T-helper 17 cell (primary cell): Measurements from ENCODE around the gene IGF1R. TPM values are rescaled to one million over a fixed set of nuclear protein-coding genes. Genes with fewer than 3 reads are reported as not detected.

Experiments
- ATAC-seq: fragments of 150-1000 bp; cut with Tn5 transposase; 2 replicates; pipeline ENCODE4 v1.10.0; 2021; ENCODE audit warnings: mild to moderate bottlenecking, moderate library complexity
- DNase-seq, 3 donors: peaks; one replicate each; pipeline versions ENCODE4 v3.0.0 to v3.0.0-alpha.2; 2020 to 2021
- H3K9me3 ChIP-seq: one replicate; pipeline ENCODE4 v1.7.0; 2013; ENCODE audit warnings: low read length, mild to moderate bottlenecking; ENCODE audit not compliant: control insufficient read depth, poor library complexity, severe bottlenecking
- H3K27ac Mint-ChIP-seq: one replicate; pipeline ENCODE4 v1.8.0; 2022; ENCODE audit warnings: mild to moderate bottlenecking, moderate library complexity, mixed read lengths
- H3K27me3 Mint-ChIP-seq: one replicate; pipeline ENCODE4 v1.8.0; 2022; ENCODE audit warnings: mixed read lengths
- H3K36me3 Mint-ChIP-seq: one replicate; pipeline ENCODE4 v1.8.0; 2022; ENCODE audit warnings: low read depth, mixed read lengths
- H3K4me1 Mint-ChIP-seq: one replicate; pipeline ENCODE4 v1.8.0; 2022; ENCODE audit warnings: mild to moderate bottlenecking, mixed read lengths
- H3K4me3 Mint-ChIP-seq: one replicate; pipeline ENCODE4 v1.8.0; 2022; ENCODE audit warnings: mild to moderate bottlenecking, moderate library complexity, mixed read lengths
- total RNA-seq, 4 donors: library from RNA in 2 of 4; stranded (reverse) in 2 of 4; gene quantifications; one replicate each; pipeline ENCODE4 v1.2.3 and lab custom pipeline; 2022 to 2026

Gene IGF1R
- total RNA-seq, 2 donors from 2014 or later = 13.7 to 27.1 TPM

DNA sequence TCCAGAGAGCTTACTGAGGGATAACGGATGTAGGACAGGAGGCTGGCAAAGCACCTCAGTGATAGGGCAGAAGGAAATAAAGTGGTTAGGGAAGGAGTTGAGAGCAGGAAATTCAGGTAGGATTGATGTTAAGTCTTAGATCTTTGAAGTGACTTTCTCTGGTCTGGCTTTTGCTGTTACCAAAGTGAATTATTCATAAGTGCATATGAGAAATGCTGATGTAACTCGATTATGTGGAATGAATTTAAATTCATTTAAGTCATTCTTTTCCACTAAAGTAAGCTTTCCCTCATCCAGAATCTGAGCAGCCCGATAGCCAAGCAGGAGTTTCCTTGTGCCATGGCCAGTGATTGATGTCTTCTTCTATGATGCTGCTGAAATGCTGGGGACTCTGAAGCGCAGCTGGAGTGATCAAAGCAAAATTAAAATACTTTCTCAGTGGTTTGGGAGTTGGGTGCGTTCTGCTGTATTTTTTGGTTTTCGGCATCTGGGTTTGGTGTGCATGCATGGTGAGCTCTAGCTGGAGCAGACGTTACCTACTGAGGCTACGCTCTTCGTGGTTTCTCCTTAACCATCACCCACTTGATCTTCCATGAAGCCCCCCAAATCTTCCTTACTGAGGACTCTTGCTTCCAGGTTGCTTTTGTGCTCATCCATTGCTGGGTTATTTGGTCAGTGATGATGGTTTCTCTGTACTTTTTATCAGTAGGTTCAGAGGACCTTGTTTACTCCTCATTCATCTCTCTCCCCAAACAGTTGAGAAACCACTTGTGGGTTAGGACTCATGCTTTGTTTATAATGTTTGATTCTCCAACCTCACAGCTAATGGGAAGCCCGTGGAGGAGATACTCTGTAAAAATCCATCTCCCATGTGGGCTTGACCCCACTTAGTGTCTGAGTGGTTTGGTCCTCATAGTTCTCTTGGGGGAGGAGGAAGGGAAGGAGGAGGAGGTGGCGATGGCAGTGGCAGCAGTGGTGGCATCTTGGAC, 72.5 kb downstream of the IGF1R start:
- Mint-ChIP-seq H3K4me3 (no peak overlapping the region), H3K36me3 (no peaks in the 10 kb centered on the region), H3K27me3 (peaks cover 19% of the 10 kb centered on the region), H3K4me1 (peaks cover 30% of the 10 kb centered on the region), H3K27ac (no peak overlapping the region)
- H3K9me3 ChIP-seq = no peaks in the 10 kb centered on the region
- ATAC-seq (no peak), DNase-seq (no peak)

- ATAC-seq (no peak), DNase-seq (no peak)
- Mint-ChIP-seq H3K27me3 (peaks cover 19% of the 10 kb centered on the region), H3K4me1 (peaks cover 23% of the 10 kb centered on the region), H3K36me3 (no peaks in the 10 kb centered on the region), H3K27ac (no peak overlapping the region), H3K4me3 (no peak overlapping the region)
- no peaks in the 10 kb centered on the region for H3K9me3 ChIP-seq
Measured at GRCh38 chr15:98722209-98722608, 73.9 kb downstream of the IGF1R start.

DNA sequence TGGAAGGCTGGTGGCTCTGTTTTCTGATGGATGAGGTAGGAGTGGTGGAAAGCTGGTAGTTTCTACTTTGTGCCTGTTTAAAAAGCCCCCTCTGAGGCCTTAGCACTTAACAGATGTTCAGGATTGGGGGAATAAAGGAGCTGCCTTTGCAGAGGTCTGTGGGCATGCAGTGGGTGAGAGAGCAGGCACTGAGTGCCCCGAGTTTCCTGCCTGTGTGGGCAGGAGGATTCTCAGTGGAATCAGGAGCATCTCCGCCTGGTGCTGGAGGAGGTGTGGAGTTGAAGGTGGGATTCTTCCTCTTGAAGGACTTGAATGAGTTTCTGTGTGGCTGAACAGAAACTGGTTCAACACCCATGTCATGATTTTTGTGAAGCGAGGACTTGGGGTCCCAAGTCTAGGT, 74.3 kb downstream of the IGF1R start:
- Mint-ChIP-seq H3K4me1 (peaks cover 23% of the 10 kb centered on the region), H3K27me3 (peaks cover 19% of the 10 kb centered on the region), H3K4me3 (no peak overlapping the region), H3K27ac (no peak overlapping the region), H3K36me3 (no peaks in the 10 kb centered on the region)
- no peak for ATAC-seq
- no peaks in the 10 kb centered on the region for H3K9me3 ChIP-seq
- DNase-seq = no peak

DNA sequence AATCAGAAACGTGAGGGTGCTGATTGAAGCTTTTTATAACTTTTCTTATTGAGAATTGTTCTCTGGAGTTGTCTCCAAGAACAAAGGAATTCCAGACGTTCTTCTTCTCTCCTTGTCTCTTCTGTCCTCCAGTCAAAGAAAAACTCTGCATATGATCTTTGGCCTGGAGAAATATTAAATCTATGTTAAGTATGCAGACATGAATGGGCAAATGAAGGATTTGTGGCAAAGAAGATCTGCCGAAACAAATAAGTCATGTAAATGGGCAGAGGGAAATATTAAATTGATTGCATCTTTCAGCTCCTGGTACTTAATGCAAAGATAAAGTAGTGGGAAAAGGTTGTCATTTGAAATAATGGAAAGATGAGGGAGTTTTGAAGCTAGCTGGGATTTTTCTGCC, 74.9 kb downstream of the IGF1R start:
- no peak for ATAC-seq
- Mint-ChIP-seq H3K4me1 (peaks cover 21% of the 10 kb centered on the region), H3K36me3 (no peaks in the 10 kb centered on the region)

GRCh38 chr15:98724048-98724447, 75.7 kb downstream of the IGF1R start:
- ATAC-seq = no peak
- H3K4me3 Mint-ChIP-seq = no peak overlapping the region

More for the DNA sequence above, 74.9 kb downstream of the IGF1R start:
- DNase-seq = no peak
- Mint-ChIP-seq H3K27ac (no peak overlapping the region), H3K4me3 (no peak overlapping the region), H3K27me3 (peaks cover 15% of the 10 kb centered on the region)
- no peaks in the 10 kb centered on the region for H3K9me3 ChIP-seq

DNA sequence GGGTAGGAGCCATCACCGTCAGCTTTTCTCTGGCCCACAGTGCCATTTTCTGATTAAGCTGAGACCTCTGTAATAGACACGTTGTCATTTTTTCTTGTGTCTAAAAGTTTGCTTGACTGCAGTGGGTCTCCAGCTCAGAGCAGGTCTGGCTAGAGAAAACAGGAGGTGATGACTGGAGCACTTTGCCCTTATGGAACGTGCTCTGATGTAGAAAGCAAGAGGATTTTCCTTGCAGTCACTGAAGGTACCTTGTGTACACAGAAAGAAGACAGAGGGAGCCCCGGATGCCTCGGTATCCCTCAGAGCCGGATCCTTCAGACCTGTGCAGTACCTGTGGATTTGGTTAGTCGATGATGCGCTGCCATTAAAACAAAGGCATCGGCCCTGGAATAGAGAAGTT, 76.2 kb downstream of the IGF1R start:
- DNase-seq (no peak), ATAC-seq (no peak)
- Mint-ChIP-seq H3K27me3 (peaks cover 11% of the 10 kb centered on the region), H3K36me3 (no peaks in the 10 kb centered on the region), H3K4me3 (no peak overlapping the region), H3K27ac (no peak overlapping the region), H3K4me1 (peaks cover 25% of the 10 kb centered on the region)
- no peaks in the 10 kb centered on the region for H3K9me3 ChIP-seq

More at GRCh38 chr15:98724048-98724447, 75.7 kb downstream of the IGF1R start:
- no peaks in the 10 kb centered on the region for H3K36me3 Mint-ChIP-seq
- peaks cover 11% of the 10 kb centered on the region for H3K27me3 Mint-ChIP-seq
- no peak for DNase-seq
- no peaks in the 10 kb centered on the region for H3K9me3 ChIP-seq
- H3K27ac Mint-ChIP-seq = no peak overlapping the region
- H3K4me1 Mint-ChIP-seq = peaks cover 23% of the 10 kb centered on the region

DNA sequence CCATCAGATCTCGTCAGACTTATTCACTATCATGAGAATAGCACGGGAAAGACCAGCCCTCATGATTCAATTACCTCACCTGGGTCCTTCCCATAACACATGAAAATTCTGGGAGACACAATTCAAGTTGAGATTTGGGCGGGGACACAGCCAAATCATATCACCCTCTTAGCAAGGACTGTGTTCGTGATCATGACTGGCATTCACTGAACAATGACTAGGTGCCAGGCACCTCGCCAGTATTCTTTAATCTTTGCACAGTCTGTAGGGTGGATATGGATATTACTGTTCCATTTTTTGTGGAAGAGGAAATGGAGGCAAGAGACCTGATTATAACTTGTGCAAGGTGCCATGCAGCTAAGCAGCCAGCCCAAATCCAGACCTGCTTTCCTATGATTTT, 77.5 kb downstream of the IGF1R start:
- H3K4me1 Mint-ChIP-seq = peaks cover 20% of the 10 kb centered on the region
- no peaks in the 10 kb centered on the region for H3K36me3 Mint-ChIP-seq
- H3K27ac Mint-ChIP-seq = no peak overlapping the region
- peaks cover 11% of the 10 kb centered on the region for H3K27me3 Mint-ChIP-seq
- DNase-seq = no peak
- ATAC-seq = no peak
- H3K9me3 ChIP-seq = no peaks in the 10 kb centered on the region
- H3K4me3 Mint-ChIP-seq = no peak overlapping the region

DNA sequence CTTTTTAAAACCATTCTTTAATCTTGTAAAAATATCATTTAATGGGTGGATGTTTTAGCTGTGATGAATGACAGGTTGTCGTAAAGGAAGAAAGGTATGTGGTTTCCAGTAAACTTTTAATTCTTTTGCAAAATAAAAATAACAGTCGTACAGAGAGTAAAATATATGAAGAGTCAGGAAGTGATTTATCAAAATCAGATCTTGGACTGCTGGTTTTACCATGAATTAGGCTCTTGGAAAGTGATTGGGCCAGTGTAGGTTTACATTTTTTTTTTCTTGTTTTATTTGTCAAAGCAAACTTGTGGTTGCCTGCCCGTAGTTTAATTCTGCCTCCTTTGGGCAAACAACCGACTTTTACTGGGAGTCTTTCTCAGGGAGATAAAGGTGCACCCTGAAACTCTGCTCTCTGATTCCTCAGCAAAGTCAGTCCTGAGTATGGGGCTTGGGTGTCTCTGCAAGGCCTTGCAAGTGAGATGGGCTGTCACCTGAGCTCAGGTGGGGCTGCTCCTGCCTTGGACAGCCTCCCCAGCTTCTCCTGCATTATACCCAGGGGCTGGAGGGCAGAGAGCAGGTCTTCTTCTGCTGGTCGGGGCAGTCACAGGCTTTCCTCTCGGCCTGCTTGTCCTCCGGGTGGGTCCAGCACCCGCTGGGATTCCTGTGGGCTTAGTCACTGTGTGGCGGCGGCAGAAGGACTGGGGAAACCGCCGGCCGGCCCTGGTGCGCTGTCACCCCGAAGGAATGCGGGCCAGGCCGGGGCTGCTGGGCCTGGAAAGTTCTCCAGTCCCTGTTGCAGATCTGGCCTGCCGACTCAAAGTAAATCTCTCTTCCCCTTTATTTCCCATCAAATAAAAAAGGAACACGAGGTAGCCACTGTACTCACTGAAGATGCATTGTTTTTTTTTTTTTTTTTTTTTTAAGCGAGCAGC, 79.0 kb downstream of the IGF1R start:
- no peaks in the 10 kb centered on the region for H3K9me3 ChIP-seq
- no peak overlapping the region for H3K4me3 Mint-ChIP-seq
- no peak for ATAC-seq
- no peaks in the 10 kb centered on the region for H3K36me3 Mint-ChIP-seq
- H3K27me3 Mint-ChIP-seq = peaks cover 6% of the 10 kb centered on the region
- H3K4me1 Mint-ChIP-seq = peaks cover 16% of the 10 kb centered on the region
- no peak for DNase-seq
- no peak overlapping the region for H3K27ac Mint-ChIP-seq

DNA sequence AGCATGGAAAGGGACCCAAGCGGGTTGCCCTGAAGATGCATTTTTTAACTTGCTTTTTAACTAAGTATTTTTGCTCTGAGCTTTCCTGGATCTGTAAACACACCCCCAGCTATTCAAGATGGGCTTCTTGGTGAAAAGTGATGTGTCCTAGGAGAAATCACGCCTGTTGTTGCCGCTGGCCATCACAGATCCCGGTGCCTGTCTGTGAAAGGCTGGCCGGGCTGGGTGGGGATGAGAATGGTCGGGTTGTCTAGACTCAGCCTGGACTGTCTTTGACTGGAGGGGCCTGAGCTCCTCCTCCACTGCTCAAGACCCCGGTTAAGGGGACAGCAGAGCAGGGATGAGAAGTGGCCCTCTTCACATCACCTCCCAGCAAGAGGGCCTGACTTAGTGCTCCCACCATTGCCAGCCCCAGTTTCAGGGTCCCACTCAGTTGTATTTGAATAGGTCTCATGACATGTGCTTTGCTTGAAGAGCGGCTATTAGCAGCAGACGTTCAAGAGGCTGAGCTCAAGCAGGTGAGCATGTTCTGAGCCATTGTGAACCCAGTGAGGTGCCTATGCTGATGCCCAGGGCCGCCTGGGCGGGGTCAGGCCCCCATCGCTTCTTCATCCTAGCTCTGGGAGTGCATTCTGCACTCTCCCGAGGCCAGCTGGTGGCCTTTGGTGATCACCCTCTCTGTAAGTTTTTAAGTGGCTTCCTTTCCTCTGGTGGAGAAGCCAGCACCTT, 79.9 kb downstream of the IGF1R start:
- H3K27ac Mint-ChIP-seq = no peak overlapping the region
- peaks cover 5% of the 10 kb centered on the region for H3K27me3 Mint-ChIP-seq
- H3K36me3 Mint-ChIP-seq = no peaks in the 10 kb centered on the region
- no peak for ATAC-seq
- H3K9me3 ChIP-seq = no peaks in the 10 kb centered on the region
- peaks cover 15% of the 10 kb centered on the region for H3K4me1 Mint-ChIP-seq
- H3K4me3 Mint-ChIP-seq = no peak overlapping the region
- DNase-seq = no peak

- ATAC-seq (no peak), DNase-seq (no peak)
- H3K4me1 Mint-ChIP-seq = peaks cover 15% of the 10 kb centered on the region
- no peaks in the 10 kb centered on the region for H3K9me3 ChIP-seq
- peaks cover 6% of the 10 kb centered on the region for H3K27me3 Mint-ChIP-seq
- H3K27ac Mint-ChIP-seq = no peak overlapping the region
- H3K4me3 Mint-ChIP-seq = no peak overlapping the region
- no peaks in the 10 kb centered on the region for H3K36me3 Mint-ChIP-seq
Measured at GRCh38 chr15:98728811-98729160, 80.4 kb downstream of the IGF1R start.

- H3K4me1 Mint-ChIP-seq = peaks cover 15% of the 10 kb centered on the region
- no peak overlapping the region for H3K4me3 Mint-ChIP-seq
- ATAC-seq = no peak
- H3K27ac Mint-ChIP-seq = no peak overlapping the region
- no peaks in the 10 kb centered on the region for H3K36me3 Mint-ChIP-seq
- DNase-seq = no peak
- H3K9me3 ChIP-seq = no peaks in the 10 kb centered on the region
- H3K27me3 Mint-ChIP-seq = peaks cover 8% of the 10 kb centered on the region
Measured at GRCh38 chr15:98729446-98730042, 81.2 kb downstream of the IGF1R start.

DNA sequence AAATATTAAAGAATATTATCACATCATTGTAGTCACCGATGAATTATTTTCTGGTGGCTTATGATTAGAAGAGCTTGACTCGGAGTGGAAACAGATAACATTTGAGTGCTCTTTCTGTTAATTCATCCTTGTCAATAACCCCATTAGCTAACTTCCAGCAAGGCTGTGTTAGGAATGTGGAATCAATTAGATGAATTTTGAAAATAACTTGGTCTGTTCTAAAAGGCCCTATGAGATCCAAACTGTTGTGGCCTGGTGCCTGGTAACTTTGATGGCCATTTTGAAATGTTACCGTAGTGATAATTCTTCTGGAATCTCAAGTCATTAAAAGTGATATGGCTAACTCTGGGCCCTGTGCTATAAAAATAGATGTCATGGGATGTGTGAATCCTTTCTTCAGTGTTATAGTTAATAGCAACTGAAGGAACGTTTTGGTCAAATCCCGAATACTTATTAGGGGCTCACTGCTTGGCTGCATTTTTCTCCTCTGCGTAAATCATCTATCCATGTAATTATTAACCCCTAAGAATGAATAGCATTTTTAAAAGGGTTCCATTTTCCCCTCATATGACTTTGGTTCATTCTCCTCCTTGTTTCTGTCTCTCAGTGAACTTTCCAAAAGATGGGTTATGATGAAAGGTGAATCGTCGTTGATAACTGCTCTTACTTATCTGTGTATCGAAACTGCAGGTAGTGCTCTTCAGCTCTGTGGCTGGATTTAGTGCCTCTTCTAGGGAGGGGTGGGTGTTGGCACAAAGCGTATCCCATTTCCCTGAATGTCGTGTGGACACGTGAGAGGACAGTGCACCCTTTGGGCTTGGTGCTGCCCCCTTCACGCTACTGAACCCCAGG, 82.7 kb downstream of the IGF1R start:
- Mint-ChIP-seq H3K36me3 (no peaks in the 10 kb centered on the region), H3K27ac (no peak overlapping the region), H3K4me1 (peaks cover 15% of the 10 kb centered on the region), H3K27me3 (peaks cover 8% of the 10 kb centered on the region), H3K4me3 (no peak overlapping the region)
- no peak for ATAC-seq
- no peak for DNase-seq
- no peaks in the 10 kb centered on the region for H3K9me3 ChIP-seq
